Measurements from ENCODE around the gene ATP8A1. TPM values are rescaled to one million over a fixed set of nuclear protein-coding genes. Genes with fewer than 3 reads are reported as not detected.

The ATP8A1 gene
- total and polyA plus RNA-seq, 2 of the 8 experiments (the other 6 are each of a cell fraction or from before 2014, with no cell fraction given): 3.7 to 14.9 TPM

- FAIRE-seq: no peak
- H3K9ac ChIP-seq (replicated peaks in 1 of 4; ENCODE audit: extremely low read depth in 1 of 4, low read depth in 3 of 4, low read length in 3 of 4): no peak overlapping the region
- WGBS, 2 experiments (ENCODE audit: extremely low coverage in 1 of 2, insufficient coverage in 1 of 2, insufficient read length in 1 of 2, insufficient replicate concordance in 2 of 2, low coverage in 1 of 2, low lambda C conversion rate in 2 of 2, missing lambda C conversion rate in 1 of 2): 95% methylated on average over 2 of the region's 2 CpGs; no CpG with 5 or more reads in 1 of the 2 experiments
These were observed 60.0 kb downstream of the ATP8A1 start for GRCh38 chr4:42596918-42597317.

More at GRCh38 chr4:42596918-42597317, 60.0 kb downstream of the ATP8A1 start:
- no peak for TF ChIP-seq GTF2F1 (IDR thresholded peaks at IDR 0.05; ENCODE audit: borderline replicate concordance, low read depth, low read length)
- TF ChIP-seq SP2 (IDR thresholded peaks at IDR 0.05; ENCODE audit: low read length): no peak
- TF ChIP-seq TBP (IDR thresholded peaks at IDR 0.05; ENCODE audit: low read depth, low read length): no peak
- no peak for TF ChIP-seq KDM5A (IDR thresholded peaks at IDR 0.05; ENCODE audit: low read length)
- TF ChIP-seq CREB1 (IDR thresholded peaks at IDR 0.05): no peak
- TF ChIP-seq TAF7 (optimal IDR thresholded peaks at IDR 0.05; ENCODE audit: borderline replicate concordance, low read depth, low read length): no peak
- TF ChIP-seq, protein P1, sequence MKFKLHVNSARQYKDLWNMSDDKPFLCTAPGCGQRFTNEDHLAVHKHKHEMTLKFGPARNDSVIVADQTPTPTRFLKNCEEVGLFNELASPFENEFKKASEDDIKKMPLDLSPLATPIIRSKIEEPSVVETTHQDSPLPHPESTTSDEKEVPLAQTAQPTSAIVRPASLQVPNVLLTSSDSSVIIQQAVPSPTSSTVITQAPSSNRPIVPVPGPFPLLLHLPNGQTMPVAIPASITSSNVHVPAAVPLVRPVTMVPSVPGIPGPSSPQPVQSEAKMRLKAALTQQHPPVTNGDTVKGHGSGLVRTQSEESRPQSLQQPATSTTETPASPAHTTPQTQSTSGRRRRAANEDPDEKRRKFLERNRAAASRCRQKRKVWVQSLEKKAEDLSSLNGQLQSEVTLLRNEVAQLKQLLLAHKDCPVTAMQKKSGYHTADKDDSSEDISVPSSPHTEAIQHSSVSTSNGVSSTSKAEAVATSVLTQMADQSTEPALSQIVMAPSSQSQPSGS (IDR thresholded peaks at IDR 0.05; ENCODE audit: low read length): no peak
- TF ChIP-seq TEAD4 (IDR thresholded peaks at IDR 0.05; ENCODE audit: low read depth, low read length): no peak
- no peak overlapping the region for H2BK5ac ChIP-seq (ENCODE audit: low read depth, low read length)
- H2BK15ac ChIP-seq (ENCODE audit: low read length): no peak overlapping the region
- H2AFZ ChIP-seq (ENCODE audit: low read length): no peak overlapping the region
- ChIA-PET CTCF (ENCODE audit: partially characterized antibody) (no interaction called here), POLR2A (ENCODE audit: partially characterized antibody) (no interaction called here)
- no peak overlapping the region for H2AK5ac ChIP-seq (ENCODE audit: low read depth, low read length)
- H3K9me3 ChIP-seq (ENCODE audit: insufficient read depth in 2 of 2, low read depth in 1 of 2, low read length in 1 of 2): no peaks in the 10 kb centered on the region
- no peaks in the 10 kb centered on the region for H3K4me1 ChIP-seq (replicated peaks in 1 of 4; ENCODE audit: control insufficient read depth in 3 of 4, insufficient read depth in 4 of 4, low read length in 3 of 4)
- H3K56ac ChIP-seq (replicated peaks; ENCODE audit: insufficient read length, low read depth, low read length): no peak overlapping the region
- no peak overlapping the region for H3K4me3 ChIP-seq (ENCODE audit: extremely low read depth in 1 of 4, insufficient read depth in 2 of 4, low read depth in 3 of 4, low read length in 4 of 4)
- DNase-seq (ENCODE audit: low read depth in 1 of 2, low spot score in 2 of 2): no peak
- H2BK12ac ChIP-seq (ENCODE audit: low read depth, low read length): no peak overlapping the region
- H4K8ac ChIP-seq (ENCODE audit: extremely low read depth, insufficient read depth, low read length): no peak overlapping the region
- H3K23ac ChIP-seq (ENCODE audit: insufficient read length): no peak overlapping the region
- H3K27ac ChIP-seq (ENCODE audit: low read depth, low read length): no peak overlapping the region
- no peak overlapping the region for H4K5ac ChIP-seq (ENCODE audit: insufficient read length, low read depth, low read length)
- H3K4me2 ChIP-seq (ENCODE audit: insufficient read depth in 1 of 2, low read depth in 2 of 2, low read length in 2 of 2): no peak overlapping the region
- no peaks in the 10 kb centered on the region for H4K20me1 ChIP-seq (replicated peaks in 1 of 2; ENCODE audit: control insufficient read depth in 1 of 2, insufficient read depth in 2 of 2, low read length in 2 of 2)
- no peak overlapping the region for H2BK120ac ChIP-seq (replicated peaks; ENCODE audit: low read depth, low read length)
- H3K79me2 ChIP-seq (ENCODE audit: control insufficient read depth in 1 of 2, insufficient read depth in 2 of 2, low read length in 2 of 2): no peaks in the 10 kb centered on the region
- H3K14ac ChIP-seq (ENCODE audit: insufficient read length): no peak overlapping the region
- H3K27me3 ChIP-seq (replicated peaks in 1 of 4; ENCODE audit: control insufficient read depth in 3 of 4, extremely low read depth in 1 of 4, insufficient read depth in 3 of 4, low read length in 3 of 4): no peaks in the 10 kb centered on the region
- H3K79me1 ChIP-seq (ENCODE audit: low read depth, low read length): no peaks in the 10 kb centered on the region
- no peak overlapping the region for H3K18ac ChIP-seq (ENCODE audit: extremely low read depth, low read length)
- no peak overlapping the region for H3K4ac ChIP-seq (replicated peaks; ENCODE audit: insufficient read length, low read depth, low read length)
- H3K36me3 ChIP-seq (ENCODE audit: control insufficient read depth in 2 of 4, insufficient read depth in 4 of 4, low read length in 3 of 4): no peaks in the 10 kb centered on the region; a peak in 1 of 8 replicates
- no peaks in the 10 kb centered on the region for H3K23me2 ChIP-seq (ENCODE audit: low read depth, low read length)
- H4K91ac ChIP-seq (replicated peaks; ENCODE audit: insufficient read length, low read length): no peak overlapping the region
- no peak overlapping the region for H2BK20ac ChIP-seq (ENCODE audit: low read length)
